UCSD-AML1 (cell line): Measurements from ENCODE around the gene CAT.

Source experiments
- DNase-seq: peaks from one replicate; lab custom pipeline; 2025; ENCODE audit not compliant: unreplicated experiment; lab: John Stamatoyannopoulos, UW

The CAT gene

DNA sequence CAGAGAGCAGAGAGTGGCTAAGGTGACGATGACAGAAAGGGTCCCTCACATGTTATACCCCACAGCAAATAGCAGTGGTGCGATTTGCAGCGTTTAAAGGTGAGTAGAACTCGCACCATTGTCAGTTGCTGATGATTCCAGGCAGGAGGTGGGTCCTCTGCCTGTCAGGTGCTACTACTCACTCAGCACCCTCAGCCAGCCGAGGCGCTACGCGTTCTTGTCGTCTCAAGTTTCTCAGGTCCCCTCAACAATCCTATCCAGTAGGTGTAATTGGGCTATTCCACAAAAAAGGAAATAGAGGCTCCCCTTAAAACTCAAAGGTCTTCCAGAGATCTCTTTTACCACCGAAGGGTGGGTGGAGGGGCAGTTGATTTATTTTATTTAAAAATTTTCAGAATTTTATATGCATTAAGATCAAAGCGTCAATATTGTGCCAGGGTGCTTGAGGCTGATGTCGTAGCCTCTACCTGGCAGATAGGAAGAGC lies 56.5 kb downstream of the CAT start:
- no peak for DNase-seq

- DNase-seq: no peak
Measured at GRCh38 chr11:34495724-34496377, 57.1 kb downstream of the CAT start.

GRCh38 chr11:34499719-34500500 lies 61.2 kb downstream of the CAT start:
- no peak for DNase-seq

DNA sequence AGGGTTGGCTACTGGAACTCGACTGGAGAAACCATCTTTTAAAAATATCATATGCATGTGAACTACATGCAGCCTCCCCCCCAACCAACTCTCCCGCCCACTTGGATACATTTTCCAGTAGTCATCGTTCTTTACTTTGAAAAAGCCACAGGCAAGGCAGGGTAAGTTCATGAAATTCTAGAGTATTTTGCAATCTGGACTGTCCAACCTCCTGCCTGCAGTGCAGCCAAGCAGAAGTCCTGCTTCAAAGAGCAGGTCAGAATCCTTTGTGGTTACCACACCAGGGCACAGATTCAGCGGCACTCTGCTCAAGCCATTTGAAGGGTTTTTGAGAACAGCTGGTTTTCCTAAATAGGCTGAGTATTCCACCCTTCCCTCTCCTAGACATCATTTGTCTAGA lies 62.8 kb downstream of the CAT start:
- DNase-seq: no peak

DNA sequence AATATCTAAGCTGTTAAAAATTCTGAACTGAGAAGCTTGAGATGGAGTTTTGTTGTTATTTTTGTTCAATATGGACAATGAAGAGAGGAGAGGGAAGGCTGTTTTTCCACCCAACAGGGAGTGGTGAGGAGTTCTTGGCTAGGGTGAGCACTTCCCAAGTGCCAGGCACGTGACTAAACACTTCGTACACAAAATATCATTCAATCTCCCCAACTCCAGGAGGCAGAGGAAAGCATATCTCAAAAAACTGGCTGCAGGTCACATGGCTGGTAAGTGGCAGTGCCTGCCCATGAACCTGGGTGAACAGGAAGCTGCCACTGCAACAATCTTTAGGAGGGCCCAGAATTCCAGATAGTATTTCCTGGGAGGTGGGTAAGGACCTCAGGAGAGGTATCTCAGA lies 63.2 kb downstream of the CAT start:
- DNase-seq: no peak

- no peak for DNase-seq
Measured at GRCh38 chr11:34502949-34503348, 64.2 kb downstream of the CAT start.

GRCh38 chr11:34505874-34506273 lies 67.1 kb downstream of the CAT start:
- DNase-seq: no peak

DNA sequence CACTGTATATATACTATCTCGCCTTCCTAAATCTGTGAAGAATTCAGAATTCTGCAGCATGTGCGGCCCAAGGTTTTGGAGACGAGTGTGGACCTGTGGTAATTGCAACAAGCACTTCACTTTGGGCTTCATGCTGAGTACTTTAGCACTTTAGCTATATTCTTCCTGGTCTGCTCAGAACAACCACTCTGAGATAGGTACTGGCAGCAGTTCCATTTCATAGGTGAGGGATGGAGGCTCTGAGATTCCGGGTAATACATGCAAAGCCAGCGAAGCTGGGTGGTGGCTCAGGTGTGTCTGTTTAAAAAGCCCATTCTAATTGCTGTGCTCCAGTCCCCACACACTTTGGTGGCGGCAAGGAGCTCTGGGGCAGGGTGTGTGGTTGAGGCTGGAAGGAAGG lies 68.4 kb downstream of the CAT start:
- DNase-seq: no peak

DNA sequence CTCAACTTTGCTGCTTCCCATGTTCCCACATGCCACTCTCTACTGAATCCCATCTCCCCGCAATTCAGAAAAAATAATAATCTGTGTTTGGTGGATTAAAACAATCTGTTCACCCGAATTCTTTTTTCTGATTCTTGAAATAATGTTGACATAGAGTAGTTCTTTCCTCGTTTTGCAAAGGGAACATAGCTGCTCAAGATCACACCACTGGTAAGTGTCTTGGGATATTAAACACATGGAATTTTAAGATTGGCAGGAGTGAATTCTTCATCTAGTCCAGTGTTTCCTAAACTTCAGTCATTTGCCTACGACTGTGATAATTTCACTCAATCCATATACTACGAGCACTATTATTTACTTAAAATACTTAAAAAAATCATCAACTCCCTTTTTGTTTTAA lies 68.9 kb downstream of the CAT start:
- no peak for DNase-seq

DNA sequence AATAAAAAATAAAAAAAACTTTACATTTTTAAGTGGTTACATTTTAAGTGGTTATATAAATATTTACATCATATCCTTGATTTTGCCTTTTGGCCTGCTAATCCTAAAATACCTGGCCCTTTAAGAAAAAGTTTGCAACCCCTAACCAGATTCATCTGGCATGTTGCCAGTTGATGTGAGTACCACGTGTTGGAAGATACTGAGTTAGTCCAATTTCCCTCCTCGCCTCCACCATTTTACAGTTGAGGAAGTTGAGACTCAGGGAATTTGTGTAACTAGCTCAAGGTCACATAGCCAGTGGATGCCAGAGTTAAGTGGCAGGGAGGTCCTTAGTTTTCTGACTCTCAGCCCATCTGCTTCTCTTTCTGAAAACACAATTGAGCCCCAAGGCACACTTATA lies 69.8 kb downstream of the CAT start:
- DNase-seq: no peak

- peak; percentile 34 for DNase-seq
Measured at GRCh38 chr11:34509336-34509876, 70.7 kb downstream of the CAT start.

DNA sequence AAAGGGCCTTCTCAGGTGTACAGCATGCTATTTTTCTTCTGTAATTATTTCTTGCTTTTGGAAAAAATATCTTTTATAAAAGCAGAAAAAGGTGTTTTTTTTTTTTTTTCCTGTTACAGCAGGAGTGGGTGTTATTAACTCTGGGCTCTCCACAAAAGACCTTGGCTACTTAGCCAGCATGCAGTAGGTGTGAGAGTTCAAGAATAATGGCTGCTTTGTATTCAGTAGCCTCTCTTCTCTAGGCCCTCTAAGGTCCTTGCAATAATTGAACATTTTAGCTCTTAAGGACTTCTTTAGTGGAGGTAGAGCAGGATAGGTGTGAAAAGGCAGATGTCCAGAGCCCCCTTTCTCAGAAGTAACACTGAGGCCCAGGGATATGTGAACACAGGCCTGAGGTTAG lies 71.5 kb downstream of the CAT start:
- DNase-seq: no peak

DNA sequence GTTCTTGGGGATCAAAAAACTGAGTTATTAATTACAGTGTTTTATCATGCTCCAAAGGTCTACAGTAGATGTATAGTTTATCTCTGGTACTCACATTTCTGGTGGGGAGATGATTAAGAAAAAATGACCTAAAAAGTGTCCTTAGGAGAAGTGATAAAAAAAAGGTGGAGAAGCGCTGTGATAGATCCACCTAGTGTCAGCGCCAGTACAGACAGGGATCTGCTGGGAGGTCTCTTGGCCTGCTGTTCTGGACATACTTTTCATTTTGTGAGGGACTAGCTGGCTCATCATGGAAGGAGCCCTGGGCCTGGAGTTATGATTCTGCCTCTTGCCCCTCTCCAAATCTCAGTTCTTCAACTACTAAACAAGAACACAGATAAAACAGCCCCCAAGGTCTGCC lies 71.9 kb downstream of the CAT start:
- no peak for DNase-seq

DNA sequence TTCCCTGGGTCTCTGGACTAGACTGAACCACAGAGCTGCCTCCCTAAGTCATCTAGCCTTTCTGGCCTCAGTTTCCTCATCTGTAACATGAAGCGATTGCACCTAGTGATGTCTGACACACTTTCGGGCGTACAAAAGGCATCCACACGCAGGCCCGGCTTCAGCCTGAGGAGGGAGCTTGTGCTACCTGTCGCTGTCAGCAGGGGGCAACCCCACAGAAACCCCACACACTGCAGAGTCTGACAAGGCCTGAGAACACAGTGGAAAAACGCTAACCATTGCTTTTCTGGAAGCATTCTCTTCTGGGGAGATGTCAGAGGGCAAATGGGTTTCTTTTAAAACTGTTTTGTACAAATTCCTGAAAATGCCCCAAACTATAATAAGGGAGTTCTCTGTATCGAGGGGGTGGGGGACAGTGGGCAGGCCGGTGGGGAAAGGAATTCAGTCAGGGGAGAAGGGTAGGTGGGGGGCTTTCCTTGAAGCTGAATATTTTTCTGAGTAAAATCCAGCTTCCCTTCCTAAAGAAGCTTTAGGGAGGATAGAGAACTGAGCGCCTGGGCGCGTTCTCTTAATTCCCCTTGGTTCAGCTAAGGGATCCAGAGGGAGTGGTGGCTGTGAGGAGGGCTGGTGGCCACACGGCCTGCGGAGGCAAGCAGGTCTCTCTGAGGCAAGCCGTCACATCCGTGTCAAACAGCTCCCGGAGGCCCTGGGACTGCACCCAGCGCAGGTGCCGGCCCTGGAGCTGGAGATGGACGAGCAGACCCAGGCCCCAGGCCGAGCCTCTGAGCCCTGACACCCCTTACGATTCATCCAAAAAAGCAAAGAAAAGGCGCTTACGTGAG lies 74.3 kb downstream of the CAT start:
- DNase-seq: peak; percentile 50

DNA sequence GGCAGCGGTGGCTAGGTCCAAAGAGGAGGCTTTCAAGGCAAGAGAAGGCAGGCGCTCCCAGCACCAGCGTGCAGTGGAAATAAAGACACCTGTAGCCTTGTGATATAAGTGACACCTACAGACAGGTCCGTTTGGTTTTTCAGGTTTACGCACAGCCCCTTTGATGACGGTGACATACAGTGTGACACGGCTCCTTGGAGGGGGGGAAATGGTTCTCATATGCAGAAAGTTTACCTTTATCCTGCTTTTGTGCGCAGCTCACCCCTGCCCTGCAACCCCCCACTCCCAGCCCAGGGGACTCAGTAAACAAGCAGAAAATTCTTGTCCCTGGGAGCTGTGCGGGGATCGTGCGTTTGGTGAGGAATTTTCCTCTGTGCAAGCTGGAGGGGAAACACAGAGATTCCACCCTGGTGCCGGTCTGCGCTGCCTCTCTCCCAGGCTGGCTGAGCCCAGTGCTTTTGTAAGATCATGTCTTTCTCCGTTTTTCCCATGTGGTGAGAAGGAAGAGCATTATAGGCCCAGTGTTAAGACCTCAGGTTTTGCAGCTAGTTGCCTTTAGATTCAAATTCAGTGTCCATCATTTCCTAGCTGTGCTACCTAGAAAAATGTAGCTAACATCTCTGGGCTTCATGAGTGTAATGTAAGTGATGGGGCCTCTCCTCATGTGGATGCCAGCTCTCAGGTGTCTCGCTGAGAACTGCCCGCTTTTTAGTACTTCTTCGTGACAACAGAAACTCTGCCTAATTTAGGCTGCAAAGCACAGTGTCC lies 75.1 kb downstream of the CAT start, which contains the start of gene ELF5:
TSS of gene ELF5 (minus strand) at position 113 of the 768 bp plus-strand sequence. CDS start 8,045 bp downstream, outside the sequence.
- DNase-seq: no peak

GRCh38 chr11:34514597-34514996 lies 75.9 kb downstream of the CAT start:
- no peak for DNase-seq

- DNase-seq: no peak
Measured at GRCh38 chr11:34516247-34517040, 77.7 kb downstream of the CAT start.

DNA sequence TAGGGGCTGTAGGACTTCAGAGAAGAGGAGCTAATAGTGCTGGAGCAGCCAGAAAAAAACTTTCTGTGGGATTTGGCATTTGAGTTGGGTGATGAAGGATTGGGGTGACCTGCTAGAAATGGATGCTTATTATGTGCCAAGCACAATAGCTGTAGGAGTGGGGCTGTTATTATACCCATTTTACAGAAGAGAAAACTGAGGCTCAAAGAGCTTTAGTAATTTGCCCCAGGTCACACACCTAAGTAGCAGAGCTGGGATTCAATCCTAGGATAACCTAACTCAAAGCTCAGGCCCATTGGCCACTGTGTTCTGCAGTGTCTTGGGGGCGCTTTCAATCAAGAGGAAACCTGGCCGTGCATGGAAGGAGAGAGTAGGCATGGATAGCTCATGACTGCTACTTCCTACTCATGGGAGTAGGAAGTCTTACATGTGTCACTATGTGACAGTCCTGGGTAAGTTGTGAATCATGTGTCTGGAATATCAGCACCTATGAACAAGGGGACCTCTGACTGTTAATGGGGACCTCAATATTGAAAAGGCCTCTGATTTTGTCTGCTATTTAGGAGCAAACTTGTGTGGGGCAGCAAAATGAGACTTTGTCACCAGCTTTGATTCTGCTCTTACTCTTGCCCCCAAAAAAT lies 81.0 kb downstream of the CAT start:
- DNase-seq: no peak

DNA sequence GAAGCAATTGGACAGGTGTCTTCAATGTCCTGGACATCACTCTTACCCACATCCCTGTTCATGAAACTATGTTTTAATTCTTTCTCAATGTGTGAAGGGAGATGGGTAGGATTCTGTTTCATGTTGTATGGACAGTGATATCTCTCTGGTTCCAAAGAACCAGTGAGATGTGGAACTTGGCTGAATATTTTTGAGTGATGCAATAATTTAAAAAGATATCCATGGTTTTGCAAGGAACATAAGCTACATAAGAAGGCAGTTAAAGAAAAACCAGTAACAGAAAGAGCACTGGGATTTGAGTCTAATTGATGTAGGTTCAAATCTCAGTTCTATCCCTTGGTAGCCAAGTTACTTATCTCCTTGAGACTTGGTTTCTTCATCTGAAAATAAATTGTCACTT lies 82.5 kb downstream of the CAT start:
- DNase-seq: no peak
